Ramos (cell line): Measurements from ENCODE around the gene VAPB.

Source experiments
- in situ Hi-C: fragments of 300-500 bp; cut with MboI; formaldehyde crosslinking; loops from one replicate; pipeline ENCODE4 v1.14.3; 2022; ENCODE audit warnings: low sequenced_read_pairs; ENCODE audit not compliant: unreplicated experiment

Gene VAPB

GRCh38 chr20:58498470-58499068 lies 109.5 kb downstream of the VAPB start:
- in situ Hi-C loops, result no loop called here

DNA sequence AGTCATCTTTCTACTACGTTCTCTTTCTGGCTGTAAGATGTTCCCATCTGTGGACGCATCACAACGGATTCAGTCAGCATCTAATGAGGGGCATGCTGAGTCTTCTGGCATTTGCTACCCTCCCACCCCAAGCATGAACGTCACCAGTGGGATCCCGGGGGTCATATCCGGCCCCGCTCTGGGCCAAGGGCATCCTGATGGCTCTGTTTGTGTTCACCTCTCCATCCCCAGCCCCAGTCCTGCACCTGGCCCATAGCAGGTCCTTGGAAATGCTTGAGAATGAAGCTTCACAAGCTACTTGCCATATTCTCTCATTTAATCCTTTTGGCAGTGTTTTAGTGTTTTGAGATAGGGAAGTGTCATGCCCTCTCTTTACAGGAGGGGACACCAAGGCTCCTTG lies 111.2 kb downstream of the VAPB start:
- in situ Hi-C loops, result no loop called here
